ENCODE results near the gene MUL1. TPM values are rescaled to one million over a fixed set of nuclear protein-coding genes. Genes with fewer than 3 reads are reported as not detected.
A peak's percentile ranks its signal among the peaks of the same experiment; 100 is the strongest.
"Not testable (repeated sequence)": the region's sequence is repeated elsewhere in the genome, so short reads cannot be mapped to it uniquely, and the experiment has no call there.

MUL1 gene, protein sequence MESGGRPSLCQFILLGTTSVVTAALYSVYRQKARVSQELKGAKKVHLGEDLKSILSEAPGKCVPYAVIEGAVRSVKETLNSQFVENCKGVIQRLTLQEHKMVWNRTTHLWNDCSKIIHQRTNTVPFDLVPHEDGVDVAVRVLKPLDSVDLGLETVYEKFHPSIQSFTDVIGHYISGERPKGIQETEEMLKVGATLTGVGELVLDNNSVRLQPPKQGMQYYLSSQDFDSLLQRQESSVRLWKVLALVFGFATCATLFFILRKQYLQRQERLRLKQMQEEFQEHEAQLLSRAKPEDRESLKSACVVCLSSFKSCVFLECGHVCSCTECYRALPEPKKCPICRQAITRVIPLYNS
- 20.0 TPM for polyA plus RNA-seq (ENCODE audit: insufficient read length)

DNA sequence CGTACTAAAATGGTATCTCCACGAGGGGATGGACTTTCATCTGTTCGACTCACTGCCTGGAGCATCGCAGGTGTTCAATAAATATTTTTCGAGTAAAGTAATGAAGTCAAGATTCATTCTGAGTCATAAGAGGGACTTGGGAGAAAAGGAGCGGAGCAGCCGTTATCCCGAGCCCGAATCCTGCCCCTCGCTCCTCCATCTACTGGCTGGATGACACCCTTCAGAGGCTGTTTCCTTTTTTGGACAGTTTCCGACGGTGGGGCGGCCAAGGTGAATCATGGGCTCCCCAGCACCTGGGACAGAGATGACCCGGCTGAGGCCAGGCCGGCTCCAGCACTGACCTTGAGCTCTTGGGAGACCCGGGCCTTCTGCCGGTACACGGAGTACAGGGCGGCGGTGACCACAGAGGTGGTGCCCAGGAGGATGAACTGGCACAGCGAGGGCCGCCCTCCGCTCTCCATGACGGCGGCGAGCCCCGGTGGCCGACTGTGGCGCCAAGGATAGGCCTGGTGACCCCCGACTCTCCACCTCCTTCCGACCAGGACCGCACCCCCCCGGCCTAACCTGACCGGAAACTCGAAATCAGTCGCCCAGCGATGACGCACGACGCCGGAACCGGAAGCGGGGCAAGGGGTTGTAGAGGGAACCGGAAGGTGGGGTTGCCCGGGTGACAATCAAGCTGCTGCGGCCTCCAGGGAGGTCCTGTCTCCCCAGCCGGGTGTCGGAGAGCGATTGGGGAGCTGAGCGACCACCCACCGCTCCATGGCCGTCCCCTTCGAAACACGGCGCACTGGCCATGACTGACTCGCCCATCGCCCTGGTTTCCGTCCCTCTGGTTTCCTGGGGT lies at the start of gene MUL1:
Gene MUL1 (minus strand): TSS at position 588 of the 847 bp plus-strand sequence. CDS start 127 bp downstream, at position 461.
- peak; percentile 82 for DNase-seq (ENCODE audit: low read depth)

DNA sequence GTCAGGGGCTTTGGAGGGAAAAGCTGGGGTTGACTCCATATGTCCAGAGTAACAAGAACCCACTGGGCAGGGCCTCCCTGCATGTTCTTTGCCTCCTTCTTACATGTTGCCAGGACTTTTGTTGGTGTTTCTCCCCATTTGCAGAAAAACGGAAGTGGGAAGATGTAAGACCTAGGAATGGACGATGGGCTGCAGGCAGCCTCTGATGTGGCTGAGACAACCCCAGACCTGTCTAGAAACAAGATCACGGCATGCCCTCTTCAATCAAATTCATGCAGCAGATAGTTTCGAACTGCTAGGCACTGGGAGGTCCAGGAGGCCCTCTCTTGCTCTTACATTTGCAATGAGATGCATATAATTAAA lies 47.8 kb upstream of the MUL1 start:
- DNase-seq (ENCODE audit: low read depth) = no peak

DNA sequence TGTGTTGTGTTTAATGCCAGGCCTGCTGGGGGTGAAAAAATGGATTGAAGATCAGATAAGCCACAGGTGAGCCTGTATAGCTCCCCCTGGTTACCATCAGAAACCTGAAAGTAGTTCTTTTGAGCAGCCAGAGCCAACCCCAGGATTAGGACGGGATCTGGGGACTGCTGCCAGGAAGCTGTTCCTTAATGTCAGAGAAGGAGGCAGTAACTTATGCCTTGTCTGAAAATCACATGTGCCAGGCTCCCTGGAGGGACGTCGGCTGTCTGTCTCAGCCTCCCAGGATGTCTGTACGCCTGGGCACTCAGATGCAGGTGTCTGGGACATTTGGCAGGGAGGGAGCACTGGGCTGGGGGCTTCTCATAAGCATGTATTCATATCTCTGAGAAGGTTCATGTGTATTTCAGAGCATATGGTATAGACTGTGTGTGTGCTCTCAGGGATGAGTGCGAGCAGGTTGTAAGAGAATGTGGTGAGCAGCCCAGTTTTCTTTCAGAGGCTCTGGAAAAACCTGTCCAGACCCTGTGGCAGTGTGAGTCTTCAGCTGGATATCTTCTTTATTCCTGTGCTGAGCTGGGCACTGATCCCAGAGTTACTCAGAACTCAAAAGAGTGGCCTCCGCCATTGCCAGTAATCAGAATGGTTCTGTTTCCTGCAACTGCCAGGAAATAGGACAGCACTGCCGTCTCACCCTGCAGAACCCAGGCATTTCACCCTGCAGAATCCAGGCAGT lies 47.2 kb upstream of the MUL1 start:
- no peak for DNase-seq (ENCODE audit: low read depth)

DNA sequence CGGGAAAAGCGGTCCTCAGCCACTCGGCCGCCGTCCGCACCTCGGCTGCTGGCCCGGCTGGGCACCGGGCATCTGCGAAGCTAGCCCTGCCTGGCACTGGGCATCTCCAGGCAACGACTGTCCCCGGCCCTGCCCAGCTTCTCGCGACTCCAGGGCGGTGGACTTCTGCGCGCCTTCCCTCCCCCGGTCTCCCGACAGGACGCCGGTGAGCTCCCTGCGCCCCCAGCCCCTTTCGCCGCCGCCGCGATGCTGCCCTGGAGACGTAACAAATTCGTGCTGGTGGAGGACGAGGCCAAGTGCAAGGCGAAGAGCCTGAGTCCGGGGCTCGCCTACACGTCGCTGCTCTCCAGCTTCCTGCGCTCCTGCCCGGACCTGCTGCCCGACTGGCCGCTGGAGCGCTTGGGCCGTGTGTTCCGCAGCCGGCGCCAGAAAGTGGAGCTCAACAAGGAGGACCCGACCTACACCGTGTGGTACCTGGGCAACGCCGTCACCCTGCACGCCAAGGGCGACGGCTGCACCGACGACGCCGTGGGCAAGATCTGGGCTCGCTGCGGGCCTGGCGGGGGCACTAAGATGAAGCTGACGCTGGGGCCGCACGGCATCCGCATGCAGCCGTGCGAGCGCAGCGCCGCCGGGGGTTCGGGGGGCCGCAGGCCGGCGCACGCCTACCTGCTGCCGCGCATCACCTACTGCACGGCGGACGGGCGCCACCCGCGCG lies 44.9 kb upstream of the MUL1 start:
- no peak for DNase-seq (ENCODE audit: low read depth)

DNA sequence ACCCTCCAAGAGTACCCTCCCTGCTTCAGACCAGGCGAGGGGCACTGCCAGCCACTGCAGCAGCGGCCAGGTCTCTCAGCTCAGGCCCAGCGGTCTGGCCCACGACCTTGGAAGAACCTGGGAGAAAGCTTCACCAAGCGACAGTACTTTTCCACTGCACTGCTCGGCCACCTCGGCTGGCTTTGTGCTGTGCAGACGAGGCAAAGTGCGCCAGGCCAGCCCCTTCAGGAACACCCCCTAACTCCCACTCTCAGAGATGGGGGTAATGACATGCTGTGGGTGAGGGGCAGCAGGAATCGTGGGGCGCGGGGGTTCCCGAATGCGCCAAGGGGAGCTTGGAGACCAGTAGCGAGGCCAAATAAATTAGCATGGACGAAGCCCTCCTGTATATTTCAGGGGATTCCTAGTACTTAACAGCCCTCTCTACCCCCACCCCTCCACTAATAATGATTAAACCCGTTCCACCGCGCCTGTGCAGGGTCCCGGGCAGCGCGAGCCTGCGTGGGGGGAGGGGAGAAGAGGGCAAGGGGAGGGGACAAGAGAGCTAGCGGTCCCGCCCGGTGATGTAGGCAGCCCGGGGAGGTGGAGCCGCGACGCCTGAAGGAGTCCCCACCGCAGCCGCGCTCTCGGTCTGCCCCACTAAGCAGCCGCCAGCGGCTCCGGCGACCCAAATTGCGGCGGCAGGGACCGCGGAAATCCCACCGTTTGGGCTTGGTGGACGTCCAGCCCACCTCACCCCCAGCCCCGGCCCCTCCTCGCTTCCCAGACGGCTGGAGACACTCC lies 44.2 kb upstream of the MUL1 start, which contains the start of gene FAM43B:
Gene FAM43B (plus strand): TSS at position 629 of the 783 bp plus-strand sequence. CDS start 401 bp downstream, outside the sequence.
- peak; percentile 26 for DNase-seq (ENCODE audit: low read depth)

DNA sequence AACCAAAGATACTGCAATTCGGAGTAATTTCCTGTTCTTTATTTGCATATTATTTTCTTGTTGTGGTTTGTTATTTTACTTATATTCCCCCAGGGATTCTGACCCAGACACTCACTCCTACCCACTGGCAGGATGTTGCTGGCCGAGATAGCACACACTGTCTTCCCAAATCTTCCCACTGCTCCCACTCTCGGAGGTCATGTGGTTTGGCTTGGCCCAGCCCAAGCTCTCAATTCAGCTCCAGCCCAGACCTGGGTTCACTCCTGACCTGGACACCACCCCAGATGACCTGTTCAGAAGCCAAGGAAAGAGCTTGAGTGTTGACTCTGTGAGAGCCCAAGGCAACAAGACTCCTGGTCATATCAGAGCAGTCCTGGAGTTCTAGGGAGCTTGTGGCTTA lies 43.2 kb upstream of the MUL1 start:
- no peak for DNase-seq (ENCODE audit: low read depth)

DNA sequence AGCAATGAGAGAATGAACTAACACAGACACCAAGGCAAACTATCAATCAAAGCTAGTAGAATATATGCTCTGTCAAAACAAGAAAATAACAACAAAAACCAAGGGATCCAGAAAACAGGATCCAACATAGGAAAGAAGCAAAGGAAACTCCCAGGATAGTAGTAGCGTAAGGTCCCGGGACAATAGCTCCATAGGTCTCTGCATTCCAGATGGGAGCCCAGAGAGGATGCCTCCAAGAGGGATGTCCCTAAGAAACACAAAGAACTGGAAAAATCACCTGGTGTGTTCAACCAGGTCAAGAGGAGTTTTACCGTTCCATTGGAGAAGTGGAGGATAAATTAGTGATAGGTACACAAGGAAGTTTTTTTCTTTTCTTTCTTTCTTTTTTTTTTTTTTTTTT lies 38.7 kb upstream of the MUL1 start:
- DNase-seq (ENCODE audit: low read depth) = no peak

DNA sequence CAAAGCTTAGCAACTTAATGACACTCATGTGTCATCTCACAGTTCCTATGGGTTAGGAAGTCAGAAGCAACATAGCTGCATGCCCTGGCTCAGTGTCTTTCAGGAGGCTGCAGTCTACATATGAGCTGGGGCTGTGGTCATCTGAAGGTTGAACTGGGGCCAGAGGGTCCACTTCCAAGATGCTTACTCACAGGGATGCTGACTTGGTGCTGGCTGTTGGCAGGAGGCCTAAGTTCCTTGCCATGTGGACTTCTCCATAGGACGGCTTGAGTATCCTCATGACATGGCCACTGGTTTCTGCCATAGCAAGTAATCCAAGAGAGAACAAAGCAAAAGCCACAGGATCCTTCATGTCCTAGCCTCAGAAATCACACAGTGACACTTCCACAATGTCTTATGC lies 32.3 kb upstream of the MUL1 start:
- DNase-seq (ENCODE audit: low read depth) = no peak

DNA sequence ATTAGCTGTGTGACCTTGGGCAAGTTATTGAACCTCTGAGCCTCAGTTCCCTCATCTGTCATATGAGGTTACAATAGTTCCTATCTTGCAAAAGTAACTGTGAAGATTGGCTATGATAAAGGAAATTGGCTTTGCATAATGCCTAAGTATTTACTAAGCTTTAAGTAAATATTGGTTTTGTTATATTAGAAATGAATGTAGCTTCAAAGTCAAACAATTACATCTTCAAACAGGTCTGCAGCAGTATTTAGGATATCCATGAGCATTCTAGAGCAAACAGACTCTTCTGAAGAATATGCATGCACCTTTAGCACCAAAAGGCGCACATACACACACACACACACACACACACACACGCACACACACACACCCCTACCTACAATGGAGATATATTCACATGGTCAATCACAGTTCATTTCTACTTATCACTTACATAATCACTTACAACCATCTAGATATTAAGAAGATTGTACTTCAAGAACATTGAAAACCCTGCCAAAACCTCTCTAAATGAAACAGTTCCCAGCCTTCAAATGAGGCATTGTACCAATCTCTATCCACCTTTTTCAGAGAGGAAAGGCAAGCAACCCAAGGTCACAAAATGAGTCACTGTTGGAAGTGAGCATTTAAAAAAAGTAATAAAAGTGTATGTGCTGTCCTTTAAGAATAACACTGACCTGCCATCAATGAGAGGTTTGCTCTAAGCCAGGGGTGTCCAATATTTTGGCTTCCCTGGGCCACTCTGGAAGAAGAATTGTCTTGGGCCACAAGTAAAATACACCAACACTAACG lies 31.0 kb upstream of the MUL1 start:
- no peak for DNase-seq (ENCODE audit: low read depth)

DNA sequence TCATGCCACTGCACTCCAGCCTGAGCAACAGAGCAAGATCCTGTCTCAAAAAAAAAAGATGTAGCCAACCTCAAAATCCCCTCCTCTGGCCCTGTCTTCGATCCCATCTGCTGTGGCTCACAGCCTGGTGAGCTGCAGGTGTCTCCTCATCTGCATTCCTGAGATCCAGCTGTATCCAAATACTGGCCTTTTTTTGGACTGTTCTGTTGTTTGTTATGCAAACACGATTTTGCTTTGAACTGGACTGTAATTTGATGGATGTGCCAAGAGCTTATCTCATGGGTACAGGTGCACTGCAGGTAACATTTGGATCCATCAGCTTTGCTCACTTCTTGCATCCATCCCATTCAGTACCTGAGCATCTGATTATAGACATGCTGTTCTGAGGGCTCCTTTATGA lies 30.3 kb upstream of the MUL1 start:
- no peak for DNase-seq (ENCODE audit: low read depth)

DNA sequence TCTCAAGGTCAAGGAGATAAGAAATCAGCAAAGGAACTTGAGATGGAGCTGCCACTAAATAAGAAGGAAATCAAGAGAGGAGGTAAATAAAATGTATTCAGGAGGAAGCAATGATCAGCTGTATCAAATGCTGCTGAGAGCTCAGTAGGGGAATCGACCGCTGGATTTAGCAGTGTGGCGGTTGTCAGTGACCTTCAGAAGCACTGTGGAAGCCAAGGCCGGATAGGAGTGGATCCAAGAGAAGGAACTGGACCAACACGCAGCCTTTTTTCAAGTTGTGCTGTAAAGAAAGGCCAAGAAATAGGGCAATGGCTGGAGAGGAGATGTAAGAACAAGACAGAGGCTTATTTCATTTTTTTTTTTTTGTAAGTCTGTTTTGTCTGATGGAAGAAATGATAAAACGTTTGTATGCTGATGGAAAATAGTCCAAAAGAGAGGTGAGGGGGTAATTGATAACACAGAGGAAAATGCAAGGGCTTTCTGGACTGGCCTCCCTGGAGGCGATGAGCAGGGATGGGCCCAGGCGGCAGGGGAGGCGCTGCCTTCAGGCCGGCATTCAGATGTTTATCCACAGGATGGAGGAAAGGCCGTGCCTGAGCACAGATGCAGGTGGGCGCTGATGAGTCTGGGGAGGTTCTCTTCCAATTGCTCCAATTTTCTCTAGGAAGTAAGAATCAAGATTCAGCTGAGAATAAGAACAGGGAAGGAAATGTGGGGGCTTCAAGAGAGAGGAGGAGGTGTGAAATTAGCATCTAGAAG lies 26.9 kb upstream of the MUL1 start:
- no peak for DNase-seq (ENCODE audit: low read depth)

DNA sequence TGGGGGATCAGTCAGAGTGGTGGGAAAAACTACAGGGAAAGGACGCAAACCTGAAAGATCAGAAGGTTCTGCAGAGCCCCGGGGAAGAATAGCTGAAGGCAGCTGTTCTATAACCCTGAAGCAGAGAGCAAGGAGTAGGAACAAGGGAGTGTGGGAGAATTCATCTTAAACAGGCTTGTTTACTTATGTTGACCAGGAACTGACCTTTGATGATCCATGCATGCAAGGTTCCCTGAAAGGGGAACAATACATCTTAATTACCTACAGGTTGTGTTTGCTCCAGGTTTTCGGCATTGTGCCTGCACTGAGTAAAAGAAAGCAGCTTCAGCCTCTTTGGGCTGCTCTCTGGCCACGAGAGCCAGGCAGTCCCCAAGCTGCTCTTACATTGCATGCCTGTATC lies 25.7 kb upstream of the MUL1 start:
- DNase-seq (ENCODE audit: low read depth) = no peak

DNA sequence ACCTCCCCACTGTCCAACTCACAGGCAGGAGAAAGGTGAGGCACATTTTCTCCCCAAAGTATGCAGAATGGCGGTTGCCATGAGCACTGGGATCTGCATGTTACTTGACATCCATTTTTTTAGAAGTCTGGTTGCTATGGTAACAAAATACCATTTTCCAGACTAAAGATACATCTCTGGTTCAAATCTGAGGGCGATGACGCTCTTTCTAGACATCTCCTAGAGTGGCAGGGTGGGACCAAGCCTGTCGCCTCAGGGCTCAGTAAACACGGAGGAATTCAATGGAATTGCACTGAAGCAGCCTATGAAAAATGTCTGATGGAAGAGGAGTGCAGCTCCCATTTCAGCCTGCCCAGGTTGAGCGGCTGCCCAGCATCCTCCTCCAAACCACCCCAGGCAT lies 22.9 kb upstream of the MUL1 start:
- no peak for DNase-seq (ENCODE audit: low read depth)

DNA sequence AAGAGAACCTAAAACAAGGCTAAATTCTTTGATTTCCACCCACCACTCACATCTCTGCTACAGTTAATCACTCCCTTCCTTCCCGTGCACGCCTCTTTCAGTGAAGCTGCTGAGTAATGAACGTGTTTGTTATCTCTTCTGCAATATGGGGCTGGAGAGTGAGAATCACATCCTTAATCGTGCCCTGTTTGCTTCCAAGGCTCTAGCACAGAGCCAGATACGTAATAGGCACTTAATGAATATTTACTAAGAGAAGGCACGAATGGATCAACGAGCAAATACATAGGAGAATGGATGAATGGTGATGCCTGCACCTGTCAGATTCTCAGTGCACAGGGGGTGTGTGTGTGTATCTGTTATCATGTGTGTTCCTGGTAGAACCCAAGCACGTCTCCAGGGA lies 22.4 kb upstream of the MUL1 start:
- no peak for DNase-seq (ENCODE audit: low read depth)

DNA sequence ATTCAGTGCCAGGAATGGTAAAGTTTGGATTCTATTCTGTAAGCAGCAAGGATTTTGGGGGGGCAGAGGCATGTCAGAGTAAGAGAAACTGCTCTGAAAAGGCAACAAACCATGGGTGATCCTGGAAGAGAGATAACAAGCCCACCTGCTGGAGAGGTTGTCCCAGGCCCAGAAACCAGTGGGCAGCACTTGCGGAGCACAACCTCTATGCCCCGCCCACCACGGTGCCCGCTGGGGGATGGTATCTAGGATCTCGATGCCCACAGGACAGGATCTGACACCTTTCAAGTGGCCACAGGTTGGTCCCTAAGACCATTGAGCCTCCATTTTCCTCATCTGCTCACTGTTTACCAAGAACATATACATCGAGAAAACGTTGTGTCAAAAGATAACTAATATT lies 20.3 kb upstream of the MUL1 start:
- no peak for DNase-seq (ENCODE audit: low read depth)

DNA sequence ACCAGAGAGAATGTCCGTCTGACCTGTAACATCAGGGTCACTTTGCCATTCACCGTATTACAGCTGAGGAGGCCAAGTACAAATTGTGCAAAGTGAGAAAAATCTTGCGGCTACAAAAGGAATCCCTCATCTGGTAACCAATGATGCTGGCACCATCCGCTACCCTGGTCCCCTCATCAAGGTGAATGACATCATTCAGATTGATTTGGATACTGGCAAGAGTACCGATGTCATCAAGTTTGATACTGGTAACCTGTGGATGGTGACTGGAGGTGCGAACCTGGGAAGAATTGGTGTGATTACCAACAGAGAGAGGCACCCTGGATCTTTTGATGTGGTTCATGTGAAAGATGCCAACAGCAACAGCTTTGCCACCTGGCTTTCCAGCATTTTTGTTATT lies 18.3 kb upstream of the MUL1 start:
- DNase-seq (ENCODE audit: low read depth) = no peak

DNA sequence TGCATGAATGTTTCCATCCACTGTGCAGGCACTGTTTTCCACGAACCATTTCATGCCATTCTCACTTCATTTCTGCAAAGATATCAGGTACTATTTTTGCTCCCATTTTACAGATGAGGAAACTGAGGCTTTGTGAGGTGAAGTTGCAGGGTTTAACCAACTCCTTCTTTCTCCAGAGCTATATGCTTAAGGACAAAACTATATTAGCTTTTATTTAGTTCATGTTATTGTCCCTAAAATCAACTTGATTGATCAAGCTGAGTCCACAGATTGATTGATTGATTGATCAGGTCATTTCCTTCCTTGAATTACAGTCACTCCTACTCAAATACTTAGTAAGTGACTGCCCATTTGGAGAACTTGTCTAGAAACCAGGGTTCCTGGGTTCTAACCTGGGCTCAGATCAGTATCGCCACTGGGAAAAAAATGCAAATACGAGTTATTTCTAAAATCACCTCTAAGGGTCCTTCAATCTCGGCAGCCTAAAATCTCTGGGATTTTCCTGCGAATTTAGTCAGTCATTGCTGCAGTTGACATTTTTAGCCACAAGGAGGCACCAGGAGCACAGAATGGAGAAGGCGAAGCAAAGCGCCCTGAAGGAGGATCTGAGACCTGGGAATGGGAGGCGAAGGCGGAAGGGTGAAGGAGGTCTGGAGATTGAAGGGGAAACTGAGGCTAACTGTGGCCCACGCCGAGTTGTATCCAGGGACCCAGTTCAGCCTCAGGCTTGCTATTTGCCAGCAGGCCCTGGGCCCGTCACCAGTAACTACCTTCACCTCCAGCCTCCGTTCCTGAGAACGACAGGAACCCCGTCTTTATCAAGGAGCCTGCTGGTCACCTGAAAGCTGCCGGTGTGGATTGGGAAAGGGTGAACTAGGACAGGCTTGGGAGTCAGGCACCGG lies 14.3 kb upstream of the MUL1 start:
- DNase-seq (ENCODE audit: low read depth) = peak; percentile 61

DNA sequence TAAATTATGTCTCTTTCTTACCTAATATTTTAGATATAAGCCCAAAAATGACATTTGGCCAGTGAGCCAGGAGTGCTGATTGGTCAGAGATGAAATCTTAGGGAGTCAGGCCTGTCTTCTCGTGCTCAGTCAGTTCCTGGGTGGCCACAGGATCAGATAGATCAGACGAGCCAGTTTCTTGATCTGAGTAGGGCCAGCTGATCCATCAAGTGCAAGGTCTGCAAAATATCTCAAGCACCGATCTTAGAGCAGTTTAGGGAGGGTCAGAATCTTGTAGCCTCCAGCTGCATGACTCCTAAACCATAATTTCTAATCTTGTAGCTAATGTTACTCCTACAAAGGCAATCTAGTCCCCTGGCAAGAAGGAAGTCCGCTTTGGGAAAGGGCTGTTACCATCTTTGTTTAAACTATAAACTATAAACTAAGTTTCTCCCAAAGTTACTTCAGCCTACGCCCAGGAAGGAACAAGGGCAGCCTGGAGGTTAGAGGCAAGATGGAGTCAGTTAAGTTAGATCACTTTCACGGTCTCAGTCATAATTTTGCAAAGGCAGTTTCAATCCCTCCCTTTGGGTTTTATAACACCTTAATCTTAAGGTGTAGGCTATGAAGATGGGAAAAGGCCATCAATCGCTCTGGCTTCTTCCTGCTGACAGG lies 11.8 kb upstream of the MUL1 start:
- not testable (repeated sequence) for DNase-seq (ENCODE audit: low read depth)
